NCI-H1048 (cell line): ENCODE data around the gene XYLB.
"Not testable (repeated sequence)": the region's sequence is repeated elsewhere in the genome, so short reads cannot be mapped to it uniquely, and the experiment has no call there.

Experiments
- DNase-seq: peaks from one replicate; lab custom pipeline; 2025; lab: John Stamatoyannopoulos, UW

The XYLB gene

GRCh38 chr3:38396239-38396638 is 49.7 kb downstream of the XYLB start:
- no peak for DNase-seq

GRCh38 chr3:38396861-38397260 is 50.3 kb downstream of the XYLB start:
- DNase-seq = no peak

GRCh38 chr3:38397320-38397719 is 50.7 kb downstream of the XYLB start:
- no peak for DNase-seq

GRCh38 chr3:38401246-38401962 is 54.8 kb downstream of the XYLB start:
- no peak for DNase-seq

- DNase-seq = no peak
Measured at GRCh38 chr3:38404286-38404685, 57.7 kb downstream of the XYLB start.

- no peak for DNase-seq
Measured at GRCh38 chr3:38411591-38411990, 65.0 kb downstream of the XYLB start.

- not testable (repeated sequence) for DNase-seq
Measured at GRCh38 chr3:38420758-38421157, 74.2 kb downstream of the XYLB start.

- DNase-seq = no peak
Measured at GRCh38 chr3:38421679-38422336, 75.2 kb downstream of the XYLB start.

GRCh38 chr3:38426798-38427426 is 80.3 kb downstream of the XYLB start:
- not testable (repeated sequence) for DNase-seq

GRCh38 chr3:38432871-38433658 is 86.5 kb downstream of the XYLB start:
- not testable (repeated sequence) for DNase-seq

- not testable (repeated sequence) for DNase-seq
Measured at GRCh38 chr3:38433661-38434060, 87.1 kb downstream of the XYLB start.

- DNase-seq = not testable (repeated sequence)
Measured at GRCh38 chr3:38438436-38439069, 92.0 kb downstream of the XYLB start.

- not testable (repeated sequence) for DNase-seq
Measured at GRCh38 chr3:38443205-38443604, 96.6 kb downstream of the XYLB start.

GRCh38 chr3:38446085-38446686 is 99.6 kb downstream of the XYLB start:
- DNase-seq = no peak

GRCh38 chr3:38446812-38447211 is 100.2 kb downstream of the XYLB start:
- DNase-seq = no peak

GRCh38 chr3:38450853-38451252 is 104.3 kb downstream of the XYLB start:
- DNase-seq = no peak

- peak; percentile 72 for DNase-seq
Measured at GRCh38 chr3:38453075-38453912, 106.7 kb downstream of the XYLB start, which contains the start of gene ACVR2B. ACVR2B (plus strand) TSS chr3:38453890; CDS start chr3:38454323, 433 bp downstream.

GRCh38 chr3:38453913-38454177 is 107.3 kb downstream of the XYLB start:
- DNase-seq = no peak

GRCh38 chr3:38454178-38454883 is 107.7 kb downstream of the XYLB start:
- DNase-seq = no peak
